ENCODE measurements around the gene ALG14. TPM values are rescaled to one million over a fixed set of nuclear protein-coding genes. Genes with fewer than 3 reads are reported as not detected.

ALG14 gene
- total and polyA plus RNA-seq, 10 of the 15 experiments (the other 5 are each of a cell fraction or from before 2014, with no cell fraction given): 2.6 to 19.2 (median 7.5) TPM

GRCh38 chr1:95072532-95073419, at the start of gene ALG14 (continued):
- TF ChIP-seq CUX1 (IDR thresholded peaks at IDR 0.05; ENCODE audit: insufficient replicate concordance, low read depth, low read length) (no peak), ATF3 (IDR thresholded peaks at IDR 0.05; ENCODE audit: borderline replicate concordance, extremely low read depth, low read depth, low read length) (no peak; the same call in 1 of the 2 replicates), NFYB (IDR thresholded peaks at IDR 0.05; ENCODE audit: insufficient read depth, low read depth, low read length) (no peak), CBX3 (IDR thresholded peaks at IDR 0.05; ENCODE audit: borderline replicate concordance, low read depth) (no peak), NRF1 (conservative IDR thresholded peaks at IDR 0.05; ENCODE audit: low read depth, low read length) (peak; percentile 34; the same call in 1 of the 2 replicates), HDGF (IDR thresholded peaks at IDR 0.05) (0 out of 2 replicates have a peak, but pooled peaks have one; percentile 3), NR2C2 (IDR thresholded peaks at IDR 0.05; ENCODE audit: borderline replicate concordance, control insufficient read depth, insufficient read length, low read depth) (peak; percentile 82), CHD2 (IDR thresholded peaks at IDR 0.05; ENCODE audit: borderline replicate concordance, low read depth, low read length) (peak; percentile 62; the same call in 1 of the 2 replicates), POLR2A (IDR thresholded peaks at IDR 0.05; ENCODE audit: low read depth, low read length) (peak; percentile 71), TBL1XR1 (IDR thresholded peaks at IDR 0.05; ENCODE audit: low read depth, low read length) (peak; percentile 59), SREBF2 (IDR thresholded peaks at IDR 0.05; ENCODE audit: low read length) (no peak), ZNF24 (IDR thresholded peaks at IDR 0.05) (no peak), STAT1 (conservative IDR thresholded peaks at IDR 0.05) (0 out of 2 replicates have a peak, but pooled peaks have one; percentile 65), YY1 (IDR thresholded peaks at IDR 0.05; ENCODE audit: low read depth, low read length) (peak; percentile 54), ZBTB40 (IDR thresholded peaks at IDR 0.05; ENCODE audit: borderline replicate concordance) (peak; percentile 72; the same call in 1 of the 2 replicates), MTA2 (IDR thresholded peaks at IDR 0.05; ENCODE audit: low read depth) (peak; percentile 88), CBX5 (IDR thresholded peaks at IDR 0.05; ENCODE audit: low read depth) (no peak), PML (IDR thresholded peaks at IDR 0.05; ENCODE audit: low read length) (0 out of 2 replicates have a peak, but pooled peaks have one; percentile 36), LARP7 (IDR thresholded peaks at IDR 0.05) (0 out of 2 replicates have a peak, but pooled peaks have one; percentile 41)
